Large intestine (tissue), 3 donors: Measurements from ENCODE around the gene ADGRB3. TPM values are rescaled to one million over a fixed set of nuclear protein-coding genes. Genes with fewer than 3 reads are reported as not detected.

Source experiments
- DNase-seq, 2 donors: peaks; one replicate each; pipeline versions ENCODE4 v3.0.0 to v3.0.0-alpha.2; 2013
- H3K27ac ChIP-seq: one replicate; pipeline ENCODE4 v1.5.1; 2013; ENCODE audit warnings: low read length
- H3K27me3 ChIP-seq: 2 replicates; pipeline ENCODE4 v1.6.1; 2013; ENCODE audit warnings: low read length; ENCODE audit not compliant: control insufficient read depth, insufficient read depth
- H3K36me3 ChIP-seq: 2 replicates; pipeline ENCODE4 v1.6.1; 2013; ENCODE audit warnings: low read length; ENCODE audit not compliant: control insufficient read depth, insufficient read depth
- H3K4me1 ChIP-seq: one replicate; pipeline ENCODE4 v1.6.1; 2013; ENCODE audit warnings: low read length; ENCODE audit not compliant: control insufficient read depth, insufficient read depth
- H3K4me3 ChIP-seq: one replicate; pipeline ENCODE4 v1.5.1; 2013; ENCODE audit warnings: low read length
- H3K9me3 ChIP-seq: one replicate; pipeline ENCODE4 v1.6.1; 2013; ENCODE audit warnings: mild to moderate bottlenecking, low read depth, low read length, moderate library complexity; ENCODE audit not compliant: control insufficient read depth
- WGBS: methylation state at CpG from one replicate; pipeline ENCODE4 v1.1.5; 2013; ENCODE audit warnings: low lambda C conversion rate; ENCODE audit not compliant: insufficient coverage; 5-methylcytosine and 5-hydroxymethylcytosine counted together
- polyA plus RNA-seq: library from polyadenylated mRNA; unstranded; fragments of 120-200 nt; gene quantifications from one replicate; pipeline ENCODE4 v1.2.1, GENCODE V29; 2013

Gene ADGRB3
- polyA plus RNA-seq, 1 donor = 8.3 TPM

DNA sequence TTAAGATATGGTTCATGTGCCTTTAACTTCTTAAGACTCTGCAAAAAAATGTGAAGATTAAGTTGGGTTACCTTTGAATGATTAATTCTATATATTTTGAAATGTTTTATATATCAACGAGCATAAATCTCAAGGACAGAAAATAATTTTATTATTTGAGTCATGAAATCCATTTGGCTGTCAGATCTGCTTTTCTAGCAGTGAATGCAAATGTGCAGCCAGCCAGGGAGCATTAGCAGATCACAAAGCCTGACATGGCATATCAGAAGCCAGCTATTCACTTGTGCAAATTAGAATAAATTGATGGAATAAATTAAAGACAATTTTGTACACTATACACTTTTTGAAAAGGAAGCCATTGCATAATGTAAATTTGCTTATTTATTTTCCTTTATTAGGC is 424.3 kb downstream of the ADGRB3 start:
- H3K9me3 ChIP-seq = no peaks in the 10 kb centered on the region
- 80% methylated on average over 1 of the region's 1 CpG for WGBS
- H3K4me3 ChIP-seq = no peak overlapping the region

DNA sequence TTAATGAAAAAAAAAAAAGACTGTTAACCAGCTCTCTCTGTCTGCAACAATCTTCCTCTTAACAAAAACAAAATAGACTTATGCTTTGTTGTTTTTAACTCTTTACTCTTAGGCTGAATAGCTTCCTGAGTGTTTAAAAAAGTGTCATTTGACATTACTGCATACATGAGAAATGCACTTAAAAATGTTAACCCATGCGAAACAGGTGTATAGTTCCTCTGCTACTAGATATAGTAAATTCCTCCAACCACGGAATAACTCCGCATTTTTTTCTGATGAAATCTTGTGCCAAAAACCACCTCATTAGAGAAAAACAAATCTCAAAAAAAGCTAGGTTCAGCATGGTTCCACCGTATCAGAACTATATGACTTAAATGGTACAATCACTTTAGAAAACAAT is 426.0 kb downstream of the ADGRB3 start:
- no peak for DNase-seq
- H3K27me3 ChIP-seq = no peaks in the 10 kb centered on the region
- H3K9me3 ChIP-seq = no peaks in the 10 kb centered on the region
- no peaks in the 10 kb centered on the region for H3K4me1 ChIP-seq
- H3K4me3 ChIP-seq = no peak overlapping the region
- 88% methylated on average over 1 of the region's 4 CpGs for WGBS
- no peaks in the 10 kb centered on the region for H3K36me3 ChIP-seq
- H3K27ac ChIP-seq = no peak overlapping the region

More for the DNA sequence above, 424.3 kb downstream of the ADGRB3 start:
- Histone ChIP-seq H3K36me3 (no peaks in the 10 kb centered on the region), H3K27ac (no peak overlapping the region), H3K27me3 (no peaks in the 10 kb centered on the region), H3K4me1 (no peaks in the 10 kb centered on the region)
- DNase-seq = no peak

DNA sequence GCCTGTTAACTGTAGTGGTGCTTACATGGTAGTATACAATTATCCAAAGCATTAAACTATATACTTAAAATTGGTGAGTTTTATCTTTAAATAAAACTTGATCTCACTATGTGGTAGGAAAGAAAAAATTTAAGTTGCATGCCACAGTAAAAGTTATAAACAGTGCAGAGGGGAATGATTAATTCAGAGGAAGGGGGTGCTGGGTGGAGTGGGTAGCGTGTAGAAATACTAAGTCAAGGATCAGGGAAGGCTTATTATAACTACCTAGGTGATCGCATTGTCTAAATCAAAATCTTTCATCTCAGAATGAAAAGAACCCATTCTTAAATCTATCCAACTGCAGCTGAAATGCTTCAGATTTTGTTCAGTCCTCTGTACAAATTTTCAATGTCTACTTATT is 428.3 kb downstream of the ADGRB3 start:
- Histone ChIP-seq H3K27ac (no peak overlapping the region), H3K4me1 (no peaks in the 10 kb centered on the region), H3K4me3 (no peak overlapping the region), H3K9me3 (no peaks in the 10 kb centered on the region), H3K36me3 (no peaks in the 10 kb centered on the region), H3K27me3 (no peaks in the 10 kb centered on the region)
- no peak for DNase-seq
- WGBS = no CpG with 5 or more reads among the region's 2 CpGs

DNA sequence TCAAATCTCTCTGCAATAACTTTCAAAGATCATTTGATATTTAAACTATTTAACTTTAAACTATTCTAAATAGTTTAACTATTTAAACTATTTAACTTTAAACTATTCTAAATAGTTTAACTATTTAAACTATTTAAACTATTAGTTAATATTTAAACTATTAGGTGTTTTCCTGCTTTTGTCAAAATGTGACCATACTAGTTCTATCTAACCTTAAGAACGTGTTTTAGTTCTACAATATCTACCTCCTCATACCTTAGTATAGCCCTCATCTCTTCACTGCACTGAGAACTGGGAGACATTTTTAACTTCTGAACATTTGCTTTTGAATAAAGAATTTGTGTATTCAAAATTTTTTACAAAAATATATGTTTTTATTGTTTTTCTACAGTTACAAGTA is 429.1 kb downstream of the ADGRB3 start:
- Histone ChIP-seq H3K4me1 (no peaks in the 10 kb centered on the region), H3K9me3 (no peaks in the 10 kb centered on the region), H3K27me3 (no peaks in the 10 kb centered on the region), H3K27ac (no peak overlapping the region), H3K4me3 (no peak overlapping the region), H3K36me3 (no peaks in the 10 kb centered on the region)
- no peak for DNase-seq
- WGBS = no CpG with 5 or more reads among the region's 1 CpG

GRCh38 chr6:69069881-69070280 is 434.8 kb downstream of the ADGRB3 start:
- H3K4me1 ChIP-seq = no peaks in the 10 kb centered on the region
- WGBS = no CpG with 5 or more reads among the region's 1 CpG
- no peak overlapping the region for H3K27ac ChIP-seq
- no peaks in the 10 kb centered on the region for H3K36me3 ChIP-seq
- no peak for DNase-seq
- no peaks in the 10 kb centered on the region for H3K27me3 ChIP-seq
- no peak overlapping the region for H3K4me3 ChIP-seq
- no peaks in the 10 kb centered on the region for H3K9me3 ChIP-seq

GRCh38 chr6:69072796-69073195 is 437.7 kb downstream of the ADGRB3 start:
- Histone ChIP-seq H3K9me3 (no peaks in the 10 kb centered on the region), H3K27ac (no peak overlapping the region), H3K27me3 (no peaks in the 10 kb centered on the region), H3K4me3 (no peak overlapping the region), H3K36me3 (no peaks in the 10 kb centered on the region), H3K4me1 (no peaks in the 10 kb centered on the region)
- no peak for DNase-seq
- no CpG with 5 or more reads among the region's 1 CpG for WGBS

DNA sequence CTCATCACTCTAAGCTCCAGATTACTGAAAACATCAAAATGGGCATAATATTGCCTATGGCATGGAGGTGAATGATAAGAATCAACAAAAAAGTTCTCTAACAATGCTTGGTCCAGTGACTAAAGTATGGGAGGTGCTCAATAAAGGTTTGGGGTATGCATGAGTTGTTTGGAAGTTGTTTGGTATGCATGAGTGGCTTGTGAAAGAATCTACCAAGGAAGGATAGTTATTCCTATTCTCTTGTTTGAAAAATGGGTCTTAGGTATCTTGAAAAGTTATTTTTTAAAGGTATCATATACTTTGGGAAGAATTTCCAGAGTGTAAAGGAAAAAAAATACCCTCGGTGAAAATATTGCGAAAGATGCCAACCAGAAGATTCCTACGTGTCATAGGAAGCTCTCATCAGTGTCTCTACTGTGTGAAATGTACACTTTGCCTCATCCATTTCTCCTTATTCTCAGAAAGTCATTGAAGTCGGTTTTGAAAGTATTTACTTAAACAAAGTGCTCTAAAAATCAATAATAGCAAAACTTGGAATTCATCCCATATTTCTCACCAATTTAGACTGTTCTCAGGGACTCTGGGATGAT is 449.8 kb downstream of the ADGRB3 start:
- Histone ChIP-seq H3K4me1 (no peaks in the 10 kb centered on the region), H3K27me3 (no peaks in the 10 kb centered on the region), H3K4me3 (no peak overlapping the region), H3K36me3 (no peaks in the 10 kb centered on the region), H3K27ac (no peak overlapping the region), H3K9me3 (no peaks in the 10 kb centered on the region)
- DNase-seq = no peak
- no CpG with 5 or more reads among the region's 4 CpGs for WGBS

GRCh38 chr6:69086689-69087088 is 451.6 kb downstream of the ADGRB3 start:
- Histone ChIP-seq H3K27me3 (no peaks in the 10 kb centered on the region), H3K4me3 (no peak overlapping the region), H3K4me1 (no peaks in the 10 kb centered on the region), H3K9me3 (no peaks in the 10 kb centered on the region), H3K27ac (no peak overlapping the region), H3K36me3 (no peaks in the 10 kb centered on the region)
- DNase-seq = no peak
- WGBS = 100% methylated on average over 1 of the region's 2 CpGs

- Histone ChIP-seq H3K36me3 (no peaks in the 10 kb centered on the region), H3K4me3 (no peak overlapping the region), H3K27me3 (no peaks in the 10 kb centered on the region), H3K9me3 (no peaks in the 10 kb centered on the region), H3K4me1 (no peaks in the 10 kb centered on the region), H3K27ac (no peak overlapping the region)
- no CpG with 5 or more reads among the region's 1 CpG for WGBS
- DNase-seq = no peak
Observed at GRCh38 chr6:69089539-69089938, 454.5 kb downstream of the ADGRB3 start.

DNA sequence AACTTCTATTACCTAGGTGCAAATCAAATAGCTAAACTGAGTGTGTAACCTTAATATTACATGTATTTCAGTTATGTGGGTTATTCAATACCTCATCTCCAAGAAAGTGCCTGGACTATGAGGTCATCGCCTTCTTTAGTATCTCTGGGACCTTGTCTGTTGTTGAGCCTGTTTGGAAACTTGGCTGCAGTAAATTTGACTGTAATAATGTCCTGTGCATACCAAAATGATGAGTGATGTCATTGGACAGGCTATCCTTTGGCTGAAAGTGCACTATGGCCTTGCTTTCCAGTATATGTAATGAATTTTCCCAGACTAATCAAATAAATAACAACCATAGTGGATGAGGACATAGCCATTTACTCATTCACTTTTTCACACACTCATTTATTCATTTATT is 455.1 kb downstream of the ADGRB3 start:
- H3K27me3 ChIP-seq = no peaks in the 10 kb centered on the region
- no CpG with 5 or more reads among the region's 1 CpG for WGBS
- no peaks in the 10 kb centered on the region for H3K36me3 ChIP-seq
- H3K27ac ChIP-seq = no peak overlapping the region
- no peaks in the 10 kb centered on the region for H3K4me1 ChIP-seq
- H3K9me3 ChIP-seq = no peaks in the 10 kb centered on the region
- no peak overlapping the region for H3K4me3 ChIP-seq
- DNase-seq = no peak

- Histone ChIP-seq H3K27me3 (no peaks in the 10 kb centered on the region), H3K4me3 (no peak overlapping the region), H3K9me3 (no peaks in the 10 kb centered on the region), H3K36me3 (no peaks in the 10 kb centered on the region), H3K27ac (no peak overlapping the region), H3K4me1 (no peaks in the 10 kb centered on the region)
- no peak for DNase-seq
- WGBS = no CpG with 5 or more reads among the region's 1 CpG
Observed at GRCh38 chr6:69096681-69097080, 461.6 kb downstream of the ADGRB3 start.
